ENCODE data around the gene TMEM192. TPM values are rescaled to one million over a fixed set of nuclear protein-coding genes. Genes with fewer than 3 reads are reported as not detected.

The TMEM192 gene
- 0.26 TPM for polyA plus RNA-seq (2012; ENCODE audit: insufficient read length, low read depth)

DNA sequence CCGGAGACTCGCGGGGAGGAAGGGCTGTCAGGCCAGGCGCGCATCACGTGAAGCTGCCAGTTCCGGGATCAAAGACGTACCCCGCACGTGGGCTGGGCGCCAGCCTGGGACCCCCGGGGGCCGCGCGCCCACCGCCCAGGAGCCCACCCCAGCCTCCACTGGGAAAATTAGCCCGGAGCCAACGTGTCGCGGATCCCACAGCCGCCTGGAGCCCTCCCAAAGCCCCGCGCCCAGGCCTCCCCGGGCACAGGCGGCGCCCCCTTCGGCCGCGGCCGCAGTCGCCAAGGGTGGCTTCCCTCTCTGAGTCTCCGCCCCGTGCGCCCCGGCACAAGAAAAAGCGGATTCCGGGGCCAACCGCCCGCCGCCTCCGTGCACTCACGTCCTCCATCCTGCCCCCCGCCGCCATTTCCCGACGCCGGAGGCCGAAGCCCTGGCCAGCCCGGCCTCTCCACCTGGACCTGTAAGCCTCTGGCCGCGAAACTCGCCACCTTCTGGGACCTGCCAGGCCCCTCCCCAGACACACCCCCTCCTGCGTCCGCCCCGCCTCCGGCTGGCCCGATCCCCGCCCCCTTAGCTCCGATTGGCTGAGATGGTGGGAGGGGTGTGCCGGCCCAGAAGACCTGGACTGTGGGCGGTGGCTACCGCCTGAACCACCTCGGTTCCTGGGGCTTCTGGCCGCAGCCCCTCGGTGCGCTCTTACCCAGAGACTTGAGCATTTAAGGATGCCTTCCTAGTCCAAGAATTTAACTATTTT lies at the start of gene TMEM192:
Gene TMEM192 (minus strand): TSS at position 493 of the 754 bp plus-strand sequence. CDS start 87 bp downstream, at position 406.
- TF ChIP-seq POLR2AphosphoS5 (IDR thresholded peaks at IDR 0.05; ENCODE audit: low read depth, low read length) (no peak), SIN3A (IDR thresholded peaks at IDR 0.05; ENCODE audit: borderline replicate concordance, insufficient read depth, low read length) (no peak), TAF1 (IDR thresholded peaks at IDR 0.05; ENCODE audit: borderline replicate concordance, insufficient read depth, low read length) (no peak), FOXP2 (optimal IDR thresholded peaks at IDR 0.05; ENCODE audit: borderline replicate concordance, extremely low read depth, extremely low read length, insufficient read depth) (no peak)
- TF ChIP-seq, protein P1, sequence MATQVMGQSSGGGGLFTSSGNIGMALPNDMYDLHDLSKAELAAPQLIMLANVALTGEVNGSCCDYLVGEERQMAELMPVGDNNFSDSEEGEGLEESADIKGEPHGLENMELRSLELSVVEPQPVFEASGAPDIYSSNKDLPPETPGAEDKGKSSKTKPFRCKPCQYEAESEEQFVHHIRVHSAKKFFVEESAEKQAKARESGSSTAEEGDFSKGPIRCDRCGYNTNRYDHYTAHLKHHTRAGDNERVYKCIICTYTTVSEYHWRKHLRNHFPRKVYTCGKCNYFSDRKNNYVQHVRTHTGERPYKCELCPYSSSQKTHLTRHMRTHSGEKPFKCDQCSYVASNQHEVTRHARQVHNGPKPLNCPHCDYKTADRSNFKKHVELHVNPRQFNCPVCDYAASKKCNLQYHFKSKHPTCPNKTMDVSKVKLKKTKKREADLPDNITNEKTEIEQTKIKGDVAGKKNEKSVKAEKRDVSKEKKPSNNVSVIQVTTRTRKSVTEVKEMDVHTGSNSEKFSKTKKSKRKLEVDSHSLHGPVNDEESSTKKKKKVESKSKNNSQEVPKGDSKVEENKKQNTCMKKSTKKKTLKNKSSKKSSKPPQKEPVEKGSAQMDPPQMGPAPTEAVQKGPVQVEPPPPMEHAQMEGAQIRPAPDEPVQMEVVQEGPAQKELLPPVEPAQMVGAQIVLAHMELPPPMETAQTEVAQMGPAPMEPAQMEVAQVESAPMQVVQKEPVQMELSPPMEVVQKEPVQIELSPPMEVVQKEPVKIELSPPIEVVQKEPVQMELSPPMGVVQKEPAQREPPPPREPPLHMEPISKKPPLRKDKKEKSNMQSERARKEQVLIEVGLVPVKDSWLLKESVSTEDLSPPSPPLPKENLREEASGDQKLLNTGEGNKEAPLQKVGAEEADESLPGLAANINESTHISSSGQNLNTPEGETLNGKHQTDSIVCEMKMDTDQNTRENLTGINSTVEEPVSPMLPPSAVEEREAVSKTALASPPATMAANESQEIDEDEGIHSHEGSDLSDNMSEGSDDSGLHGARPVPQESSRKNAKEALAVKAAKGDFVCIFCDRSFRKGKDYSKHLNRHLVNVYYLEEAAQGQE (IDR thresholded peaks at IDR 0.05; ENCODE audit: insufficient read depth in 1 of 2, low read depth in 2 of 2, low read length in 2 of 2) = no peak

DNA sequence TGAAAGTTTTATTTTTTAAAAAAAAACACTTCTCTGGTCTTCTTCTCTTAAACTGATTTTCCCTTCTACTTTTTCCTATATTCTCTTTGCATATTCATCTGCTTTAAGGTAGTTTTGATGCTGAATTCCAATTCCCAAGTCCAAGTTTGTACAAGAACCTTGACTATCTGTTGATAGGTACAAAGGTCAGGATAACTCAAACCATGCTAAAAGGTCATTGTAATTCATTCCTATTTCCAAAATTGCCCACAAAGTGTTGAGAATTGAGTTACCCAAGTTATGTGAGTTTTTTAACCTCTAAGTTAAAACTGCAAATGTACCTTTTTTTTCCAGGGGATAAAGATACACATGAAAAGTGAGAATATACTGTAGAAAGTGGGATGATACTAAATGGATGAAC lies 46.1 kb upstream of the TMEM192 start:
- TF ChIP-seq POLR2AphosphoS5 (IDR thresholded peaks at IDR 0.05; ENCODE audit: low read depth, low read length) (no peak), TAF1 (IDR thresholded peaks at IDR 0.05; ENCODE audit: borderline replicate concordance, insufficient read depth, low read length) (no peak), SIN3A (IDR thresholded peaks at IDR 0.05; ENCODE audit: borderline replicate concordance, insufficient read depth, low read length) (no peak), FOXP2 (optimal IDR thresholded peaks at IDR 0.05; ENCODE audit: borderline replicate concordance, extremely low read depth, extremely low read length, insufficient read depth) (no peak)
- TF ChIP-seq, protein P1 (IDR thresholded peaks at IDR 0.05; ENCODE audit: insufficient read depth in 1 of 2, low read depth in 2 of 2, low read length in 2 of 2) = no peak

GRCh38 chr4:165156906-165157305 lies 44.2 kb upstream of the TMEM192 start:
- TF ChIP-seq POLR2AphosphoS5 (IDR thresholded peaks at IDR 0.05; ENCODE audit: low read depth, low read length) (no peak), FOXP2 (optimal IDR thresholded peaks at IDR 0.05; ENCODE audit: borderline replicate concordance, extremely low read depth, extremely low read length, insufficient read depth) (no peak), TAF1 (IDR thresholded peaks at IDR 0.05; ENCODE audit: borderline replicate concordance, insufficient read depth, low read length) (no peak)
- TF ChIP-seq, protein P1 (IDR thresholded peaks at IDR 0.05; ENCODE audit: insufficient read depth in 1 of 2, low read depth in 2 of 2, low read length in 2 of 2) = no peak

GRCh38 chr4:165154482-165154881 lies 41.8 kb upstream of the TMEM192 start:
- TF ChIP-seq POLR2AphosphoS5 (IDR thresholded peaks at IDR 0.05; ENCODE audit: low read depth, low read length) (no peak), TAF1 (IDR thresholded peaks at IDR 0.05; ENCODE audit: borderline replicate concordance, insufficient read depth, low read length) (no peak), FOXP2 (optimal IDR thresholded peaks at IDR 0.05; ENCODE audit: borderline replicate concordance, extremely low read depth, extremely low read length, insufficient read depth) (no peak), SIN3A (IDR thresholded peaks at IDR 0.05; ENCODE audit: borderline replicate concordance, insufficient read depth, low read length) (no peak)
- TF ChIP-seq, protein P1 (IDR thresholded peaks at IDR 0.05; ENCODE audit: insufficient read depth in 1 of 2, low read depth in 2 of 2, low read length in 2 of 2) = no peak

Data from PFSK-1 (cell line).